Measurements from ENCODE around the gene MAT2A. TPM values are rescaled to one million over a fixed set of nuclear protein-coding genes. Genes with fewer than 3 reads are reported as not detected.

MAT2A gene
- total and polyA plus RNA-seq, 9 of the 15 experiments (the other 6 are each of a cell fraction or from before 2014, with no cell fraction given), result 130 to 1,027 (median 240) TPM

GRCh38 chr2:85525567-85525966 lies 13.4 kb upstream of the MAT2A start:
- H3K79me2 ChIP-seq (ENCODE audit: control insufficient read depth, insufficient read depth, low read length), result no peaks in the 10 kb centered on the region
- no peaks in the 10 kb centered on the region for H3K9me1 ChIP-seq (ENCODE audit: control insufficient read depth, insufficient read depth, low read length)
- ChIA-PET CTCF (ENCODE audit: low intra/inter-chr PET ratio) (no interaction called here), POLR2A (interaction anchor here (3.2 to 4.2 kb wide), 3 partner anchors 10 to 14 kb away, joined by 13 to 96 read pairs (median 37); partner anchors contain the start of gene MAT2A)
- no peaks in the 10 kb centered on the region for H3K9me3 ChIP-seq (replicated peaks; ENCODE audit: control insufficient read depth, insufficient read depth, low read depth, low read length)
- H4K20me1 ChIP-seq (replicated peaks; ENCODE audit: control insufficient read depth, insufficient read depth, low read length), result no peaks in the 10 kb centered on the region
- BruUV-seq (replicated peaks), result no TSS peak
- peaks cover 26 to 27% of the 10 kb centered on the region in 2 experiments for H3K4me1 ChIP-seq (replicated peaks in 1 of 2; ENCODE audit: control insufficient read depth in 2 of 2, insufficient read depth in 2 of 2, low read length in 2 of 2)
- peak overlapping the region; percentile 95; the same call in 1 of the 2 replicates for H2AFZ ChIP-seq (ENCODE audit: low read depth, low read length)
- ATAC-seq (peak; percentile 7; the same call in 1 of the 3 replicates), DNase-seq (ENCODE audit: extremely low read depth in 1 of 4, low spot score in 3 of 4) (peak in 1 of 4 experiments; percentile 6), FAIRE-seq (no peak)
- H3K9ac ChIP-seq (ENCODE audit: insufficient read depth in 1 of 2, low read depth in 2 of 2, low read length in 2 of 2), result no peak overlapping the region
- TF ChIP-seq POLR2H (tag; IDR thresholded peaks at IDR 0.05; ENCODE audit: low read depth) (no peak), ZNF133 (CRISPR knock-in tag; IDR thresholded peaks at IDR 0.05) (no peak), ZNF655 (CRISPR knock-in tag; IDR thresholded peaks at IDR 0.05) (no peak), POLR2AphosphoS5 (IDR thresholded peaks at IDR 0.05; ENCODE audit: control insufficient read depth, insufficient read depth, low read depth, low read length) (no peak), TARDBP (IDR thresholded peaks at IDR 0.05) (no peak), KLF13 (tag; IDR thresholded peaks at IDR 0.05; ENCODE audit: borderline replicate concordance, low read depth) (no peak), HSF4 (CRISPR knock-in tag; IDR thresholded peaks at IDR 0.05; ENCODE audit: borderline replicate concordance) (no peak), RCOR1 (IDR thresholded peaks at IDR 0.05; ENCODE audit: borderline replicate concordance in 1 of 2, low read depth in 2 of 2, low read length in 2 of 2) (no peak), U2AF1 (optimal IDR thresholded peaks at IDR 0.05; ENCODE audit: low read depth, low read length) (no peak), PML (IDR thresholded peaks at IDR 0.05; ENCODE audit: low read length) (no peak), ZHX1 (conservative IDR thresholded peaks at IDR 0.05; ENCODE audit: low read length) (no peak), SMARCA5 (IDR thresholded peaks at IDR 0.05) (no peak), CCAR2 (IDR thresholded peaks at IDR 0.05; ENCODE audit: low read depth, low read length) (no peak)
- TF ChIP-seq, protein P1, sequence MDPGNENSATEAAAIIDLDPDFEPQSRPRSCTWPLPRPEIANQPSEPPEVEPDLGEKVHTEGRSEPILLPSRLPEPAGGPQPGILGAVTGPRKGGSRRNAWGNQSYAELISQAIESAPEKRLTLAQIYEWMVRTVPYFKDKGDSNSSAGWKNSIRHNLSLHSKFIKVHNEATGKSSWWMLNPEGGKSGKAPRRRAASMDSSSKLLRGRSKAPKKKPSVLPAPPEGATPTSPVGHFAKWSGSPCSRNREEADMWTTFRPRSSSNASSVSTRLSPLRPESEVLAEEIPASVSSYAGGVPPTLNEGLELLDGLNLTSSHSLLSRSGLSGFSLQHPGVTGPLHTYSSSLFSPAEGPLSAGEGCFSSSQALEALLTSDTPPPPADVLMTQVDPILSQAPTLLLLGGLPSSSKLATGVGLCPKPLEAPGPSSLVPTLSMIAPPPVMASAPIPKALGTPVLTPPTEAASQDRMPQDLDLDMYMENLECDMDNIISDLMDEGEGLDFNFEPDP (CRISPR knock-in tag; IDR thresholded peaks at IDR 0.05), result no peak
- H3K4me3 ChIP-seq, result no peak overlapping the region
- in situ Hi-C loops (cut with MboI), result no loop called here
- no peaks in the 10 kb centered on the region for H3K36me3 ChIP-seq (ENCODE audit: control insufficient read depth, insufficient read depth, low read length)
- intact Hi-C loops (cut with micrococcal nuclease), result no loop called here
- no peaks in the 10 kb centered on the region for H3K27me3 ChIP-seq (ENCODE audit: control insufficient read depth in 2 of 2, insufficient read depth in 2 of 2, low read length in 2 of 2)
- no peak overlapping the region for H3K4me2 ChIP-seq (ENCODE audit: insufficient read depth, low read length)
- 72% methylated on average over 4 of the region's 4 CpGs for WGBS (ENCODE audit: insufficient coverage, low coverage, missing lambda C conversion rate)
- H3K27ac ChIP-seq (ENCODE audit: extremely low read depth, low read depth, low read length), result no peak overlapping the region

All from K562 (cell line).